Dendritic cell treated with granulocyte-macrophage colony-stimulating factor and Interleukin-4, amounts not matched to agents 40 ng/mL and 50 ng/mL, for 4 days (primary cell): ENCODE measurements around the gene TADA2B.

ENCODE experiments used
- H3K27ac Mint-ChIP-seq: one replicate; pipeline ENCODE4 v1.8.0; 2022; ENCODE audit warnings: mild to moderate bottlenecking, mixed read lengths
- H3K27me3 Mint-ChIP-seq: one replicate; pipeline ENCODE4 v1.8.0; 2022; ENCODE audit warnings: mild to moderate bottlenecking, mixed read lengths
- H3K36me3 Mint-ChIP-seq: one replicate; pipeline ENCODE4 v1.8.0; 2022; ENCODE audit warnings: low read depth, mixed read lengths
- H3K4me1 Mint-ChIP-seq: one replicate; pipeline ENCODE4 v1.8.0; 2022; ENCODE audit warnings: low read depth, mixed read lengths
- H3K4me3 Mint-ChIP-seq: one replicate; pipeline ENCODE4 v1.8.0; 2022; ENCODE audit warnings: mild to moderate bottlenecking, moderate library complexity, mixed read lengths
- H3K9me3 Mint-ChIP-seq: one replicate; pipeline ENCODE4 v1.8.0; 2022; ENCODE audit warnings: mixed read lengths
- intact Hi-C: fragments of 100-400 bp; cut with micrococcal nuclease; formaldehyde crosslinking; loops from one replicate; pipeline ENCODE4 v1.15.0; 2022

The TADA2B gene

DNA sequence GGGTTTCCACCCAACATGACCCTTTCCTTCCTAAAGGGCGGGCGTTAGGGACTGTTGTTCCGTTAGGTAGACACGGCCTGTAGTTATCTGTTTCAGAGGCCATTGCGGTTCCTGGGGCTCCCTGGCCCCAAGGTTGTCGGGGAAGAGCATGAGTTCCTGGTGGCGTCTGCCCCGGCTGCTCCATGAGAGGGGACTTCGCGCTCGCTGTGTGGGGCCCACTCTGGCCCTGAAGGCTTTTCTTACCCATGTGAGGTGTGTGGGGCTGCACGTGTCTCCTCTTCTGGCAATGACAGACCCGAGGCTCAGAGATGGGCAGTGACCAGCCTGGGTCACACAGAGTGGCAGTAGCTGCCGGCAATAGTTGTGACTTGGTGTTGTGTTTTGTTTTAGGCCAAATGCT is 9.1 kb downstream of the TADA2B start:
- intact Hi-C loops = no loop called here
- Mint-ChIP-seq H3K9me3 (no peaks in the 10 kb centered on the region), H3K4me3 (peak overlapping the region; percentile 13), H3K36me3 (peaks cover 81% of the 10 kb centered on the region), H3K4me1 (peaks cover 60% of the 10 kb centered on the region), H3K27me3 (no peaks in the 10 kb centered on the region), H3K27ac (peak overlapping the region; percentile 80)

DNA sequence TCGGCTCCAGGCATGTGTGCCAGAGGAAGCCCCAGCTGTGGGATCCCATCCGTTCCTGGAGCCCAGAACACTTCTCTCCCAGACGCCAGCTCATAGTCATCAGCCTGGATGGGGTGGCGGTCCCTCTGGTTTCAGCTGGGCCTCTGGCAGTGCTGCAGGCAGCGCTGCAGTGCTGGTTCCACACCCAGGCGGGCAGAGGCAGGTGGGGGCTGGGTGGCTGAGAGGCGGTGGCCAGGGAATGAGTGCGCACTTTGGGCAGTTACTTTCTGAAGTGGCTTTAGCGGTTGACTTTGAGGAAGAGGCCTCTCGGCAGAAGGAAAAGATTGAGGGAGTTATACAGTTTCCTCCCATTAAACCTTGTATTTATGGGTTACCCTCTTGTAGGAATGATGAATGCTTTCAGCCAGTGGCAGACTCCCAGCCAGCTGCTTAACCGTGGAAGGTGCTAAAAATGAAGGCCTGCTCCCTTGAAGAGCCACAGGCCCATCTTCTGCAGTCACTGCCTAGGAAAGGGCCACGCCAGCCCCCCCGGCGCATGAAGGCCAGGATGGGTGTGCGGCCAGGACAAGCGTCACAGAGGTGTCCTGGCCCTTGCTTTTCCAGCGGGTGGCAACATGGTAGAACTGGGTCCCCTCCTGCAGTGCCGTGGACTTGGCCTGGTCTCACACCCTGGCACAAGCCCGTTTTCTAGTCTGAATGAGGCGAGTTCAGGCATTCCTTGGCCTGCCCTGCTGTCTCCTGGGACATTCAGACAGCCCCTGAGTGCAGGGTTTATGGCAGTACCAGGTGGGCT is 9.9 kb downstream of the TADA2B start:
- Mint-ChIP-seq H3K9me3 (no peaks in the 10 kb centered on the region), H3K4me3 (peak overlapping the region; percentile 23), H3K27ac (peak overlapping the region; percentile 80), H3K36me3 (peaks cover 85% of the 10 kb centered on the region), H3K27me3 (no peaks in the 10 kb centered on the region), H3K4me1 (peaks cover 61% of the 10 kb centered on the region)
- intact Hi-C loops = no loop called here

GRCh38 chr4:7054106-7054880 is 11.1 kb downstream of the TADA2B start:
- intact Hi-C loops = no loop called here
- peaks cover 69% of the 10 kb centered on the region for H3K4me1 Mint-ChIP-seq
- H3K4me3 Mint-ChIP-seq = no peak overlapping the region
- H3K9me3 Mint-ChIP-seq = no peaks in the 10 kb centered on the region
- peaks cover 77% of the 10 kb centered on the region for H3K36me3 Mint-ChIP-seq
- no peaks in the 10 kb centered on the region for H3K27me3 Mint-ChIP-seq
- peak overlapping the region; percentile 80 for H3K27ac Mint-ChIP-seq

GRCh38 chr4:7055111-7055989 is 12.2 kb downstream of the TADA2B start:
- Mint-ChIP-seq H3K27ac (no peak overlapping the region), H3K27me3 (no peaks in the 10 kb centered on the region), H3K36me3 (peaks cover 75% of the 10 kb centered on the region), H3K4me1 (peaks cover 69% of the 10 kb centered on the region), H3K9me3 (no peaks in the 10 kb centered on the region), H3K4me3 (no peak overlapping the region)
- intact Hi-C loops = no loop called here

GRCh38 chr4:7055990-7056325 is 12.8 kb downstream of the TADA2B start:
- no peak overlapping the region for H3K27ac Mint-ChIP-seq
- intact Hi-C loops = no loop called here
- no peaks in the 10 kb centered on the region for H3K27me3 Mint-ChIP-seq
- no peak overlapping the region for H3K4me3 Mint-ChIP-seq
- H3K9me3 Mint-ChIP-seq = no peaks in the 10 kb centered on the region
- peaks cover 69% of the 10 kb centered on the region for H3K4me1 Mint-ChIP-seq
- peaks cover 75% of the 10 kb centered on the region for H3K36me3 Mint-ChIP-seq

GRCh38 chr4:7058792-7059191 is 15.6 kb downstream of the TADA2B start:
- intact Hi-C loops = no loop called here
- Mint-ChIP-seq H3K27ac (no peak overlapping the region), H3K36me3 (peaks cover 84% of the 10 kb centered on the region), H3K9me3 (no peaks in the 10 kb centered on the region), H3K4me3 (no peak overlapping the region), H3K27me3 (no peaks in the 10 kb centered on the region), H3K4me1 (peaks cover 61% of the 10 kb centered on the region)

DNA sequence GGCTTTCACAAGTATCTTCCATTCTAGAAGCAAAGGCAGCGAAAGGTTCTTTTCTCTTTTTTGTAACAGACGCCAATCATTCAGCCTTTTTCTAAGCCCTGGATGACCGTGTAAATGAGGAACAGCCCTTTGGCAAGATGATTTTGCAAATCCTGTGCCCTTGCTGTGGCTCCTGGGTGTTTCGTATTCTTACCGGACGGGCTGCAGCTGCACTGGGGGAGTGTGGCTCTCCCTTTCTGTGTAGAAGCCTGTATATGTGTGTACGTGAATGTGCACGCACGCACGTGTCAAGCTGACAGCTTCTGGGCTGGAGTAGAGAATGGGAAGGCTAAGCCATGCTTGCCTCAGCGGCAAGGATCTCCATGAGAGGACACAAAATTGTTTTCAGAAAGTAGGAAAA is 16.5 kb downstream of the TADA2B start:
- no peaks in the 10 kb centered on the region for H3K9me3 Mint-ChIP-seq
- peak overlapping the region; percentile 74 for H3K27ac Mint-ChIP-seq
- H3K27me3 Mint-ChIP-seq = no peaks in the 10 kb centered on the region
- H3K4me3 Mint-ChIP-seq = no peak overlapping the region
- H3K36me3 Mint-ChIP-seq = peaks cover 84% of the 10 kb centered on the region
- peaks cover 59% of the 10 kb centered on the region for H3K4me1 Mint-ChIP-seq
- intact Hi-C loops = no loop called here

- H3K4me3 Mint-ChIP-seq = peak overlapping the region; percentile 20
- H3K9me3 Mint-ChIP-seq = no peaks in the 10 kb centered on the region
- H3K27me3 Mint-ChIP-seq = no peaks in the 10 kb centered on the region
- H3K4me1 Mint-ChIP-seq = peaks cover 62% of the 10 kb centered on the region
- intact Hi-C loops = no loop called here
- H3K27ac Mint-ChIP-seq = peak overlapping the region; percentile 74
- peaks cover 84% of the 10 kb centered on the region for H3K36me3 Mint-ChIP-seq
These were observed 17.4 kb downstream of the TADA2B start for GRCh38 chr4:7060346-7061150.

GRCh38 chr4:7061815-7062214 is 18.6 kb downstream of the TADA2B start:
- H3K9me3 Mint-ChIP-seq = no peaks in the 10 kb centered on the region
- H3K4me3 Mint-ChIP-seq = no peak overlapping the region
- intact Hi-C loops = no loop called here
- peaks cover 74% of the 10 kb centered on the region for H3K36me3 Mint-ChIP-seq
- H3K4me1 Mint-ChIP-seq = peaks cover 73% of the 10 kb centered on the region
- H3K27ac Mint-ChIP-seq = peak overlapping the region; percentile 74
- no peaks in the 10 kb centered on the region for H3K27me3 Mint-ChIP-seq

DNA sequence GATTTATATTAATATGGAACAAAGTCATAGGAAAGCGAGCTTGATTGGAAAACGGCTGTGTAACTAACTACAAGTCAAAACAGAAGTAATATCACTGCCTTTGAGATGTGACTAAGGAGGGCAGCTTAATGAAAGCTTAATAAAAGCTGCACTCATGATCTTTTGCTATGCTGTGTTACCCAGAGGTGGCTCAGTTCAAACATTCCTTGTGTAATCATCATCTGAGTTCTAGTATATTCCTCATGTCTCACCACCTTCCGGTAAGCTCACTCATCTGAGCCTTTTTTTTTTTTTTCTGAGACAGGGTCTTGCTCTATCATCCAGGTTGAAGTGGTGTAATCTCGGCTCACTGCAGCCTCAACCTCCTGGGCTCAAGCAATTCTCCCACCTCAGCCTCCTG is 19.6 kb downstream of the TADA2B start:
- intact Hi-C loops = no loop called here
- no peaks in the 10 kb centered on the region for H3K27me3 Mint-ChIP-seq
- H3K4me1 Mint-ChIP-seq = peaks cover 73% of the 10 kb centered on the region
- H3K4me3 Mint-ChIP-seq = no peak overlapping the region
- no peaks in the 10 kb centered on the region for H3K9me3 Mint-ChIP-seq
- H3K27ac Mint-ChIP-seq = no peak overlapping the region
- peaks cover 74% of the 10 kb centered on the region for H3K36me3 Mint-ChIP-seq

GRCh38 chr4:7063362-7063761 is 20.2 kb downstream of the TADA2B start:
- peaks cover 69% of the 10 kb centered on the region for H3K36me3 Mint-ChIP-seq
- no peak overlapping the region for H3K27ac Mint-ChIP-seq

GRCh38 chr4:7066006-7066405 is 22.8 kb downstream of the TADA2B start:
- intact Hi-C loops = loop anchor here (5.0 kb wide), 2 partner anchors 79 to 159 kb away; partner anchors contain the start of gene TBC1D14
- no peak overlapping the region for H3K27ac Mint-ChIP-seq
- H3K4me3 Mint-ChIP-seq = no peak overlapping the region
- peaks cover 58% of the 10 kb centered on the region for H3K4me1 Mint-ChIP-seq
- H3K27me3 Mint-ChIP-seq = peaks cover 6% of the 10 kb centered on the region
- peaks cover 54% of the 10 kb centered on the region for H3K36me3 Mint-ChIP-seq
- H3K9me3 Mint-ChIP-seq = no peaks in the 10 kb centered on the region

More at GRCh38 chr4:7063362-7063761, 20.2 kb downstream of the TADA2B start:
- H3K27me3 Mint-ChIP-seq = no peaks in the 10 kb centered on the region
- no peak overlapping the region for H3K4me3 Mint-ChIP-seq
- H3K9me3 Mint-ChIP-seq = no peaks in the 10 kb centered on the region
- H3K4me1 Mint-ChIP-seq = peaks cover 69% of the 10 kb centered on the region
- intact Hi-C loops = no loop called here

- Mint-ChIP-seq H3K36me3 (peaks cover 49% of the 10 kb centered on the region), H3K4me3 (peak overlapping the region; percentile 89), H3K4me1 (peaks cover 53% of the 10 kb centered on the region), H3K27me3 (peaks cover 11% of the 10 kb centered on the region), H3K9me3 (no peaks in the 10 kb centered on the region), H3K27ac (peak overlapping the region; percentile 92)
- intact Hi-C loops = loop anchor here (5.0 kb wide), 2 partner anchors 79 to 159 kb away; partner anchors contain the start of gene TBC1D14
These were observed 23.3 kb downstream of the TADA2B start for GRCh38 chr4:7066493-7066892.
